GM23338 (cell line): Measurements from ENCODE around the gene WDR35. TPM values are rescaled to one million over a fixed set of nuclear protein-coding genes. Genes with fewer than 3 reads are reported as not detected.

Source experiments
- ATAC-seq: fragments of 200-7000 bp; cut with Tn5 transposase; 3 replicates; pipeline ENCODE4 v1.9.1; 2020
- DNase-seq: peaks from one replicate; pipeline ENCODE4 v3.0.0-alpha.2; 2015; ENCODE audit warnings: low spot score
- H2AFZ ChIP-seq: fragments of 200-600 bp; sonication (generic); 2 replicates; pipeline ENCODE4 v1.8.0; 2016; ENCODE audit warnings: antibody characterized with exemption, mild to moderate bottlenecking, moderate library complexity
- H3F3A ChIP-seq: fragments of 200-600 bp; sonication (generic); replicated peaks from 2 replicates; pipeline ENCODE4 v1.8.0; 2017; ENCODE audit warnings: antibody characterized with exemption, mixed run types, low read depth
- H3K27ac ChIP-seq: fragments of 200-600 bp; sonication (generic); 2 replicates; pipeline ENCODE4 v1.6.1; 2016; ENCODE audit warnings: low read depth
- H3K27me3 ChIP-seq: fragments of 200-600 bp; sonication (generic); 2 replicates; pipeline ENCODE4 v1.8.0; 2016; ENCODE audit warnings: mild to moderate bottlenecking, mixed run types, moderate library complexity; ENCODE audit not compliant: insufficient read depth
- H3K36me3 ChIP-seq: fragments of 200-600 bp; sonication (generic); 2 replicates; pipeline ENCODE4 v1.8.0; 2016; ENCODE audit warnings: mild to moderate bottlenecking; ENCODE audit not compliant: insufficient read depth
- H3K4me1 ChIP-seq: fragments of 200-600 bp; sonication (generic); 2 replicates; pipeline ENCODE4 v1.8.0; 2016; ENCODE audit warnings: mild to moderate bottlenecking, moderate library complexity; ENCODE audit not compliant: insufficient read depth
- H3K4me2 ChIP-seq: fragments of 200-600 bp; sonication (generic); 2 replicates; pipeline ENCODE4 v1.7.1; 2017; ENCODE audit warnings: mixed run types
- H3K4me3 ChIP-seq: fragments of 200-600 bp; sonication (generic); 2 replicates; pipeline ENCODE4 v1.6.1; 2016; ENCODE audit warnings: mixed run types
- H3K79me2 ChIP-seq: fragments of 200-600 bp; sonication (generic); replicated peaks from 2 replicates; pipeline ENCODE4 v1.8.0; 2017; ENCODE audit warnings: mild to moderate bottlenecking; ENCODE audit not compliant: insufficient read depth
- H3K9me2 ChIP-seq: fragments of 200-600 bp; sonication (generic); 2 replicates; pipeline ENCODE4 v1.8.0; 2017; ENCODE audit not compliant: insufficient read depth
- H4K20me1 ChIP-seq: fragments of 200-600 bp; sonication (generic); replicated peaks from 2 replicates; pipeline ENCODE4 v1.8.0; 2017; ENCODE audit warnings: mild to moderate bottlenecking; ENCODE audit not compliant: insufficient read depth
- H3K27ac Mint-ChIP-seq: 2 replicates; pipeline ENCODE4 v1.8.0; 2020; ENCODE audit warnings: inconsistent platforms, mild to moderate bottlenecking, moderate library complexity, mixed read lengths
- H3K27me3 Mint-ChIP-seq: 3 replicates; pipeline ENCODE4 v1.8.0; 2022; ENCODE audit warnings: low read depth, mild to moderate bottlenecking, moderate library complexity, mixed read lengths, inconsistent platforms; ENCODE audit not compliant: insufficient read depth, poor library complexity
- H3K36me3 Mint-ChIP-seq: 3 replicates; pipeline ENCODE4 v1.8.0; 2021; ENCODE audit warnings: low read depth, mild to moderate bottlenecking, inconsistent platforms, moderate library complexity, mixed read lengths
- H3K4me1 Mint-ChIP-seq: 3 replicates; pipeline ENCODE4 v1.8.0; 2020; ENCODE audit warnings: mild to moderate bottlenecking, inconsistent platforms, mixed read lengths
- H3K4me3 Mint-ChIP-seq: 3 replicates; pipeline ENCODE4 v1.8.0; 2021; ENCODE audit warnings: moderate library complexity, mild to moderate bottlenecking, inconsistent platforms, mixed read lengths
- H3K9me3 Mint-ChIP-seq: 3 replicates; pipeline ENCODE4 v1.8.0; 2020; ENCODE audit warnings: moderate library complexity, mild to moderate bottlenecking, inconsistent platforms, mixed read lengths
- CREB1 ChIP-seq: fragments of 250-450 bp; sonication (Bioruptor Pico); IDR thresholded peaks from 2 replicates; pipeline ENCODE4 v1.5.0; 2020; ENCODE audit warnings: low read depth, mild to moderate bottlenecking, moderate library complexity
- EZH2 ChIP-seq: fragments of 200-600 bp; sonication (generic); IDR thresholded peaks from one replicate; pipeline ENCODE4 v1.8.0; 2017; ENCODE audit warnings: antibody characterized with exemption, mild to moderate bottlenecking, low read depth; ENCODE audit not compliant: unreplicated experiment
- EZH2phosphoT487 ChIP-seq: fragments of 200-600 bp; sonication (generic); IDR thresholded peaks from one replicate; pipeline ENCODE4 v1.8.1; 2018; ENCODE audit warnings: antibody characterized with exemption; ENCODE audit not compliant: unreplicated experiment
- JUNB ChIP-seq: IDR thresholded peaks from one replicate; pipeline ENCODE4 v1.6.1; 2016; ENCODE audit warnings: antibody characterized with exemption; ENCODE audit not compliant: unreplicated experiment
- NANOG ChIP-seq: IDR thresholded peaks from 2 replicates; pipeline ENCODE4 v1.6.1; 2016; ENCODE audit warnings: antibody characterized with exemption, borderline replicate concordance
- POLR2AphosphoS5 ChIP-seq: IDR thresholded peaks from 2 replicates; pipeline ENCODE4 v1.6.1; 2016; ENCODE audit warnings: antibody characterized with exemption, low read depth
- STAT1 ChIP-seq: IDR thresholded peaks from one replicate; pipeline ENCODE4 v1.6.1; 2016; ENCODE audit warnings: antibody characterized with exemption; ENCODE audit not compliant: unreplicated experiment
- ZNF114 ChIP-seq: fragments of 250-450 bp; sonication (Bioruptor Pico); IDR thresholded peaks from 2 replicates; pipeline ENCODE4 v1.5.0; 2020; ENCODE audit warnings: mild to moderate bottlenecking, moderate library complexity
- ZNF331 ChIP-seq: fragments of 250-450 bp; sonication (Bioruptor Pico); IDR thresholded peaks from 2 replicates; pipeline ENCODE4 v1.5.0; 2020; ENCODE audit warnings: low read depth, mild to moderate bottlenecking, moderate library complexity
- polyA plus RNA-seq: library from polyadenylated mRNA; unstranded; fragments of >200 nt; fragmentation: Nextera tagmentation; extraction: Ambion mirVana; gene quantifications from 2 replicates; pipeline ENCODE4 v1.2.1, GENCODE V29; 2016
- total RNA-seq: library from RNA; depleted of rRNA; stranded (reverse); fragments of >200 nt; shearing (Covaris generic); gene quantifications from 2 replicates; pipeline ENCODE4 v1.2.3, GENCODE V29; 2014
- TF ChIP-seq, protein P1 (sequence below): IDR thresholded peaks from one replicate; pipeline ENCODE4 v1.6.1; 2018; ENCODE audit warnings: antibody characterized with exemption; ENCODE audit not compliant: unreplicated experiment
- TF ChIP-seq, protein P2 (sequence below): fragments of 250-450 bp; sonication (Bioruptor Pico); IDR thresholded peaks from 2 replicates; pipeline ENCODE4 v1.5.0; 2020; ENCODE audit warnings: mild to moderate bottlenecking, moderate library complexity
- TF ChIP-seq, protein P3 (sequence below): IDR thresholded peaks from 2 replicates; pipeline ENCODE4 v1.6.1; 2016; ENCODE audit warnings: antibody characterized with exemption
- TF ChIP-seq, protein P4 (sequence below), 2 experiments: fragments of 200-600 bp in 1 of 2; sonication (generic) in 1 of 2; conservative IDR thresholded peaks; 2 replicates each; pipeline versions ENCODE4 v1.5.1 to v1.6.1; 2016 to 2017; ENCODE audit warnings: antibody characterized with exemption in 2 of 2, low read depth in 2 of 2, mild to moderate bottlenecking in 2 of 2, moderate library complexity in 1 of 2

WDR35 gene
- total and polyA plus RNA-seq, 2 experiments from 2014 or later: 5.3 to 20.0 TPM

DNA sequence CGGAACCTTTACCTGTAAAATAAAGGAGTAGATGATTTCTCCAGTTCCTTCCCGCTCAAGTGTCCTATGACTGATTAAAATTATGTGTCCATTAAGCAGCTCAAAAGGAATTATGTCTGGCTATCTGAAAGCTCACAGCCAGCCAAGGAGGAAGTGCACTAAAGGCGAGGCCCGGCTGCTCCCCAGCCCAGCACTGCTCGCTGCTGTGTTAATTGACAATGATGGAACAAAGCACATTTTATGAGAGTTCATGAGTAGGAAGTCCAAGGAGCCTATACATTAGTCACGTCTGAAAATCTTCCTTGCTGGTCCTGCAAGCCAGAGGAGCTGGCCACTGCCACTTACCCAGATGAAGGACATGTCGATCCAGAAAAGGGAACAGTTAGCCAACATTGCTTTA lies 102.4 kb downstream of the WDR35 start:
- H3K27ac Mint-ChIP-seq: no peak overlapping the region
- no peaks in the 10 kb centered on the region for H3K36me3 Mint-ChIP-seq
- H3K4me3 Mint-ChIP-seq: no peak overlapping the region
- no peaks in the 10 kb centered on the region for H3K79me2 ChIP-seq
- H3K36me3 ChIP-seq: no peaks in the 10 kb centered on the region
- ATAC-seq (no peak), DNase-seq (no peak)
- TF ChIP-seq ZNF331 (CRISPR knock-in tag) (no peak), CREB1 (CRISPR knock-in tag) (no peak), POLR2AphosphoS5 (no peak), NANOG (no peak), STAT1 (no peak), EZH2phosphoT487 (no peak), EZH2 (no peak), ZNF114 (CRISPR knock-in tag) (no peak), JUNB (no peak)
- TF ChIP-seq, protein P1, sequence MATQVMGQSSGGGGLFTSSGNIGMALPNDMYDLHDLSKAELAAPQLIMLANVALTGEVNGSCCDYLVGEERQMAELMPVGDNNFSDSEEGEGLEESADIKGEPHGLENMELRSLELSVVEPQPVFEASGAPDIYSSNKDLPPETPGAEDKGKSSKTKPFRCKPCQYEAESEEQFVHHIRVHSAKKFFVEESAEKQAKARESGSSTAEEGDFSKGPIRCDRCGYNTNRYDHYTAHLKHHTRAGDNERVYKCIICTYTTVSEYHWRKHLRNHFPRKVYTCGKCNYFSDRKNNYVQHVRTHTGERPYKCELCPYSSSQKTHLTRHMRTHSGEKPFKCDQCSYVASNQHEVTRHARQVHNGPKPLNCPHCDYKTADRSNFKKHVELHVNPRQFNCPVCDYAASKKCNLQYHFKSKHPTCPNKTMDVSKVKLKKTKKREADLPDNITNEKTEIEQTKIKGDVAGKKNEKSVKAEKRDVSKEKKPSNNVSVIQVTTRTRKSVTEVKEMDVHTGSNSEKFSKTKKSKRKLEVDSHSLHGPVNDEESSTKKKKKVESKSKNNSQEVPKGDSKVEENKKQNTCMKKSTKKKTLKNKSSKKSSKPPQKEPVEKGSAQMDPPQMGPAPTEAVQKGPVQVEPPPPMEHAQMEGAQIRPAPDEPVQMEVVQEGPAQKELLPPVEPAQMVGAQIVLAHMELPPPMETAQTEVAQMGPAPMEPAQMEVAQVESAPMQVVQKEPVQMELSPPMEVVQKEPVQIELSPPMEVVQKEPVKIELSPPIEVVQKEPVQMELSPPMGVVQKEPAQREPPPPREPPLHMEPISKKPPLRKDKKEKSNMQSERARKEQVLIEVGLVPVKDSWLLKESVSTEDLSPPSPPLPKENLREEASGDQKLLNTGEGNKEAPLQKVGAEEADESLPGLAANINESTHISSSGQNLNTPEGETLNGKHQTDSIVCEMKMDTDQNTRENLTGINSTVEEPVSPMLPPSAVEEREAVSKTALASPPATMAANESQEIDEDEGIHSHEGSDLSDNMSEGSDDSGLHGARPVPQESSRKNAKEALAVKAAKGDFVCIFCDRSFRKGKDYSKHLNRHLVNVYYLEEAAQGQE: no peak
- TF ChIP-seq, protein P2, sequence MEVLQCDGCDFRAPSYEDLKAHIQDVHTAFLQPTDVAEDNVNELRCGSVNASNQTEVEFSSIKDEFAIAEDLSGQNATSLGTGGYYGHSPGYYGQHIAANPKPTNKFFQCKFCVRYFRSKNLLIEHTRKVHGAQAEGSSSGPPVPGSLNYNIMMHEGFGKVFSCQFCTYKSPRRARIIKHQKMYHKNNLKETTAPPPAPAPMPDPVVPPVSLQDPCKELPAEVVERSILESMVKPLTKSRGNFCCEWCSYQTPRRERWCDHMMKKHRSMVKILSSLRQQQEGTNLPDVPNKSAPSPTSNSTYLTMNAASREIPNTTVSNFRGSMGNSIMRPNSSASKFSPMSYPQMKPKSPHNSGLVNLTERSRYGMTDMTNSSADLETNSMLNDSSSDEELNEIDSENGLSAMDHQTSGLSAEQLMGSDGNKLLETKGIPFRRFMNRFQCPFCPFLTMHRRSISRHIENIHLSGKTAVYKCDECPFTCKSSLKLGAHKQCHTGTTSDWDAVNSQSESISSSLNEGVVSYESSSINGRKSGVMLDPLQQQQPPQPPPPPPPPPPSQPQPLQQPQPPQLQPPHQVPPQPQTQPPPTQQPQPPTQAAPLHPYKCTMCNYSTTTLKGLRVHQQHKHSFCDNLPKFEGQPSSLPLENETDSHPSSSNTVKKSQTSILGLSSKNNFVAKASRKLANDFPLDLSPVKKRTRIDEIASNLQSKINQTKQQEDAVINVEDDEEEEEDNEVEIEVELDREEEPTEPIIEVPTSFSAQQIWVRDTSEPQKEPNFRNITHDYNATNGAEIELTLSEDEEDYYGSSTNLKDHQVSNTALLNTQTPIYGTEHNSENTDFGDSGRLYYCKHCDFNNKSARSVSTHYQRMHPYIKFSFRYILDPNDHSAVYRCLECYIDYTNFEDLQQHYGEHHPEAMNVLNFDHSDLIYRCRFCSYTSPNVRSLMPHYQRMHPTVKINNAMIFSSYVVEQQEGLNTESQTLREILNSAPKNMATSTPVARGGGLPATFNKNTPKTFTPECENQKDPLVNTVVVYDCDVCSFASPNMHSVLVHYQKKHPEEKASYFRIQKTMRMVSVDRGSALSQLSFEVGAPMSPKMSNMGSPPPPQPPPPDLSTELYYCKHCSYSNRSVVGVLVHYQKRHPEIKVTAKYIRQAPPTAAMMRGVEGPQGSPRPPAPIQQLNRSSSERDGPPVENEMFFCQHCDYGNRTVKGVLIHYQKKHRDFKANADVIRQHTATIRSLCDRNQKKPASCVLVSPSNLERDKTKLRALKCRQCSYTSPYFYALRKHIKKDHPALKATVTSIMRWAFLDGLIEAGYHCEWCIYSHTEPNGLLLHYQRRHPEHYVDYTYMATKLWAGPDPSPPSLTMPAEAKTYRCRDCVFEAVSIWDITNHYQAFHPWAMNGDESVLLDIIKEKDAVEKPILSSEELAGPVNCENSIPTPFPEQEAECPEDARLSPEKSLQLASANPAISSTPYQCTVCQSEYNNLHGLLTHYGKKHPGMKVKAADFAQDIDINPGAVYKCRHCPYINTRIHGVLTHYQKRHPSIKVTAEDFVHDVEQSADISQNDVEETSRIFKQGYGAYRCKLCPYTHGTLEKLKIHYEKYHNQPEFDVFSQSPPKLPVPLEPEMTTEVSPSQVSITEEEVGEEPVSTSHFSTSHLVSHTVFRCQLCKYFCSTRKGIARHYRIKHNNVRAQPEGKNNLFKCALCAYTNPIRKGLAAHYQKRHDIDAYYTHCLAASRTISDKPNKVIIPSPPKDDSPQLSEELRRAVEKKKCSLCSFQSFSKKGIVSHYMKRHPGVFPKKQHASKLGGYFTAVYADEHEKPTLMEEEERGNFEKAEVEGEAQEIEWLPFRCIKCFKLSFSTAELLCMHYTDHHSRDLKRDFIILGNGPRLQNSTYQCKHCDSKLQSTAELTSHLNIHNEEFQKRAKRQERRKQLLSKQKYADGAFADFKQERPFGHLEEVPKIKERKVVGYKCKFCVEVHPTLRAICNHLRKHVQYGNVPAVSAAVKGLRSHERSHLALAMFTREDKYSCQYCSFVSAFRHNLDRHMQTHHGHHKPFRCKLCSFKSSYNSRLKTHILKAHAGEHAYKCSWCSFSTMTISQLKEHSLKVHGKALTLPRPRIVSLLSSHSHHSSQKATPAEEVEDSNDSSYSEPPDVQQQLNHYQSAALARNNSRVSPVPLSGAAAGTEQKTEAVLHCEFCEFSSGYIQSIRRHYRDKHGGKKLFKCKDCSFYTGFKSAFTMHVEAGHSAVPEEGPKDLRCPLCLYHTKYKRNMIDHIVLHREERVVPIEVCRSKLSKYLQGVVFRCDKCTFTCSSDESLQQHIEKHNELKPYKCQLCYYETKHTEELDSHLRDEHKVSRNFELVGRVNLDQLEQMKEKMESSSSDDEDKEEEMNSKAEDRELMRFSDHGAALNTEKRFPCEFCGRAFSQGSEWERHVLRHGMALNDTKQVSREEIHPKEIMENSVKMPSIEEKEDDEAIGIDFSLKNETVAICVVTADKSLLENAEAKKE: no peak
- TF ChIP-seq, protein P3, sequence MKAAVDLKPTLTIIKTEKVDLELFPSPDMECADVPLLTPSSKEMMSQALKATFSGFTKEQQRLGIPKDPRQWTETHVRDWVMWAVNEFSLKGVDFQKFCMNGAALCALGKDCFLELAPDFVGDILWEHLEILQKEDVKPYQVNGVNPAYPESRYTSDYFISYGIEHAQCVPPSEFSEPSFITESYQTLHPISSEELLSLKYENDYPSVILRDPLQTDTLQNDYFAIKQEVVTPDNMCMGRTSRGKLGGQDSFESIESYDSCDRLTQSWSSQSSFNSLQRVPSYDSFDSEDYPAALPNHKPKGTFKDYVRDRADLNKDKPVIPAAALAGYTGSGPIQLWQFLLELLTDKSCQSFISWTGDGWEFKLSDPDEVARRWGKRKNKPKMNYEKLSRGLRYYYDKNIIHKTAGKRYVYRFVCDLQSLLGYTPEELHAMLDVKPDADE: no peak
- TF ChIP-seq, protein P4, sequence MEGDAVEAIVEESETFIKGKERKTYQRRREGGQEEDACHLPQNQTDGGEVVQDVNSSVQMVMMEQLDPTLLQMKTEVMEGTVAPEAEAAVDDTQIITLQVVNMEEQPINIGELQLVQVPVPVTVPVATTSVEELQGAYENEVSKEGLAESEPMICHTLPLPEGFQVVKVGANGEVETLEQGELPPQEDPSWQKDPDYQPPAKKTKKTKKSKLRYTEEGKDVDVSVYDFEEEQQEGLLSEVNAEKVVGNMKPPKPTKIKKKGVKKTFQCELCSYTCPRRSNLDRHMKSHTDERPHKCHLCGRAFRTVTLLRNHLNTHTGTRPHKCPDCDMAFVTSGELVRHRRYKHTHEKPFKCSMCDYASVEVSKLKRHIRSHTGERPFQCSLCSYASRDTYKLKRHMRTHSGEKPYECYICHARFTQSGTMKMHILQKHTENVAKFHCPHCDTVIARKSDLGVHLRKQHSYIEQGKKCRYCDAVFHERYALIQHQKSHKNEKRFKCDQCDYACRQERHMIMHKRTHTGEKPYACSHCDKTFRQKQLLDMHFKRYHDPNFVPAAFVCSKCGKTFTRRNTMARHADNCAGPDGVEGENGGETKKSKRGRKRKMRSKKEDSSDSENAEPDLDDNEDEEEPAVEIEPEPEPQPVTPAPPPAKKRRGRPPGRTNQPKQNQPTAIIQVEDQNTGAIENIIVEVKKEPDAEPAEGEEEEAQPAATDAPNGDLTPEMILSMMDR (conservative IDR thresholded peaks at IDR 0.05; ENCODE audit: low read depth in 2 of 2): no peak
- H2AFZ ChIP-seq: no peak overlapping the region
- peaks cover 17% of the 10 kb centered on the region for H3K9me2 ChIP-seq
- H3K4me1 ChIP-seq: no peaks in the 10 kb centered on the region
- H3K27ac ChIP-seq: no peak overlapping the region
- no peaks in the 10 kb centered on the region for H3F3A ChIP-seq
- no peaks in the 10 kb centered on the region for H3K27me3 ChIP-seq
- H3K27me3 Mint-ChIP-seq: peaks cover 2% of the 10 kb centered on the region
- peaks cover 5% of the 10 kb centered on the region for H4K20me1 ChIP-seq
- no peak overlapping the region for H3K4me3 ChIP-seq
- no peak overlapping the region for H3K4me2 ChIP-seq
- H3K4me1 Mint-ChIP-seq: peaks cover 6% of the 10 kb centered on the region
- no peaks in the 10 kb centered on the region for H3K9me3 Mint-ChIP-seq
